KOPT-K1 (cell line): ENCODE measurements around the gene SPEM3.
A peak's percentile ranks its signal among the peaks of the same experiment; 100 is the strongest.

Experiments used
- H3K27ac ChIP-seq: fragments of 200-600 bp; sonication (generic); 2 replicates; pipeline ENCODE4 v1.5.1; 2016; ENCODE audit warnings: antibody characterized with exemption, mild to moderate bottlenecking, low read depth, low read length; ENCODE audit not compliant: poor library complexity, severe bottlenecking
- H3K36me3 ChIP-seq: fragments of 200-600 bp; sonication (generic); 2 replicates; pipeline ENCODE4 v1.5.1; 2017; ENCODE audit warnings: antibody characterized with exemption, mild to moderate bottlenecking, low read length, moderate library complexity; ENCODE audit not compliant: insufficient read depth
- H3K9me3 ChIP-seq: fragments of 200-600 bp; sonication (generic); 2 replicates; pipeline ENCODE4 v1.5.1; 2017; ENCODE audit warnings: antibody characterized with exemption, low read length, mild to moderate bottlenecking; ENCODE audit not compliant: insufficient read depth, poor library complexity, severe bottlenecking

Gene SPEM3

DNA sequence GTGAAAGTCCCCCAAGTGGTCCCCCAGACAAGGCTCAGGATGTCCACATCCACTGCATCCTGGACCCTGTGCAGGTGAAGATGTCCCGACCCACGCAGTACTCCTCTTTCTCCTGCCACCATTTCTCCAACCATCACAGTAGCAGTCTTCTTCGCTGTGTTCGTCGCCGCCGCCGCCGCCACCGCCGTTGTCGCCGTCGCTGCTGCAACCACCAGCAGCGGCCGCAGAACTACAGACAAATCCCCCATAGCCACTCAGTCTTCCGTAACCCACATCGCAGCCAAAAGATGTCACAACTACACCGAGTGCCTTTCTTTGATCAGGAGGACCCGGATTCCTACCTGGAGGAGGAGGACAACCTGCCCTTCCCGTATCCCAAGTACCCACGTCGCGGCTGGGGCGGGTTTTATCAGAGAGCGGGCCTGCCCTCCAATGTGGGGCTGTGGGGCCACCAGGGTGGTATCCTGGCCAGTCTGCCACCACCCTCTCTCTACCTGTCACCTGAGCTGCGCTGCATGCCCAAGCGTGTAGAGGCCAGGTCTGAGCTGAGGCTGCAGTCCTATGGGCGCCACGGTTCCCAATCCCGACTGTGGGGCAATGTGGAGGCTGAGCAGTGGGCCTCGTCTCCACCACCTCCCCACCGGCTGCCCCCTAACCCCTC, 2.3 kb upstream of the SPEM3 start:
- H3K27ac ChIP-seq, result no peak overlapping the region
- H3K9me3 ChIP-seq, result no peaks in the 10 kb centered on the region
- no peaks in the 10 kb centered on the region for H3K36me3 ChIP-seq

- Histone ChIP-seq H3K9me3 (no peaks in the 10 kb centered on the region), H3K36me3 (no peaks in the 10 kb centered on the region), H3K27ac (no peak overlapping the region)
These were observed 1.7 kb upstream of the SPEM3 start for GRCh38 chr17:7426896-7427489.

DNA sequence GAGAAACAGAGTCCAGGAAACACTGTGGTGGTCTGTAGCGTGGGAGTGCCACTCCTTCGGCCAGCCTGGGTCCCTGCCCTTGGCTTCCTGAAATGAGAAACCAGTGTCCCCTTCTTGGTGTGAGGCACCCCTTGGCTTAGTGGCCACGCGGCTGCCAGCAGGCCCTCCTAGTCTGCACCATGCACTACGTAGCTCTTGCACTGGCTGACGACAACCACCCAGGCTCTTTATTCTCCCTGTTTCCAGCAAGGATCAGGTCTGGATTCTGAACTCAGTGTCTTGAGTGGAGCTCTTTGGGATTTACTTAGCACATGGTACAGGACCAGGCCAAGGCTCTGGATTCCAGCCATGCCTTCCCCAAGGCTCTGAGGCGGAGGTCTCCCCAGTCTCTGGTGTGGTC, 1.1 kb upstream of the SPEM3 start:
- Histone ChIP-seq H3K36me3 (no peaks in the 10 kb centered on the region), H3K27ac (no peak overlapping the region), H3K9me3 (no peaks in the 10 kb centered on the region)

- no peaks in the 10 kb centered on the region for H3K36me3 ChIP-seq
- H3K27ac ChIP-seq, result no peak overlapping the region
- H3K9me3 ChIP-seq, result no peaks in the 10 kb centered on the region
These were observed 1.1 kb downstream of the SPEM3 start for GRCh38 chr17:7429722-7430121.

GRCh38 chr17:7431231-7431630, 2.6 kb downstream of the SPEM3 start:
- no peaks in the 10 kb centered on the region for H3K36me3 ChIP-seq
- no peaks in the 10 kb centered on the region for H3K9me3 ChIP-seq
- no peak overlapping the region for H3K27ac ChIP-seq

DNA sequence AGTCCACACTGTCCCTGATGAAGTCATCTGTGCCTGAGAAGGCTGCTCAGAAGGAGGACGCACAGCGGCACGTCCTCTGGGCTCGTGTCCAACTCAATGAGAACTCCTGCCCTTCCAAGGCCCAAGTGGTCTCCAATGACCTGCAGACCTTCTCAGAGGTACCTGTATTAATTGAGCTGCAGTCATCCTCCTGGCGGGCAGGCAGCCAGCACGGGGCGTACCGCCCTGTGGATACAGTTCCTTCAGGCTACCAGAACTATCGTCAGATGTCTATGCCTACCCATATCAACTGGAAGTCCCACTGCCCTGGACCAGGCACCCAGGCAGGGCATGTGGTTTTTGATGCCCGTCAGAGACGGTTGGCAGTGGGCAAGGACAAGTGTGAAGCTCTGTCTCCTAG, 3.6 kb downstream of the SPEM3 start:
- no peaks in the 10 kb centered on the region for H3K36me3 ChIP-seq
- no peak overlapping the region for H3K27ac ChIP-seq
- no peaks in the 10 kb centered on the region for H3K9me3 ChIP-seq

GRCh38 chr17:7435676-7436555, 7.3 kb downstream of the SPEM3 start:
- peak overlapping the region; percentile 66 for H3K27ac ChIP-seq

DNA sequence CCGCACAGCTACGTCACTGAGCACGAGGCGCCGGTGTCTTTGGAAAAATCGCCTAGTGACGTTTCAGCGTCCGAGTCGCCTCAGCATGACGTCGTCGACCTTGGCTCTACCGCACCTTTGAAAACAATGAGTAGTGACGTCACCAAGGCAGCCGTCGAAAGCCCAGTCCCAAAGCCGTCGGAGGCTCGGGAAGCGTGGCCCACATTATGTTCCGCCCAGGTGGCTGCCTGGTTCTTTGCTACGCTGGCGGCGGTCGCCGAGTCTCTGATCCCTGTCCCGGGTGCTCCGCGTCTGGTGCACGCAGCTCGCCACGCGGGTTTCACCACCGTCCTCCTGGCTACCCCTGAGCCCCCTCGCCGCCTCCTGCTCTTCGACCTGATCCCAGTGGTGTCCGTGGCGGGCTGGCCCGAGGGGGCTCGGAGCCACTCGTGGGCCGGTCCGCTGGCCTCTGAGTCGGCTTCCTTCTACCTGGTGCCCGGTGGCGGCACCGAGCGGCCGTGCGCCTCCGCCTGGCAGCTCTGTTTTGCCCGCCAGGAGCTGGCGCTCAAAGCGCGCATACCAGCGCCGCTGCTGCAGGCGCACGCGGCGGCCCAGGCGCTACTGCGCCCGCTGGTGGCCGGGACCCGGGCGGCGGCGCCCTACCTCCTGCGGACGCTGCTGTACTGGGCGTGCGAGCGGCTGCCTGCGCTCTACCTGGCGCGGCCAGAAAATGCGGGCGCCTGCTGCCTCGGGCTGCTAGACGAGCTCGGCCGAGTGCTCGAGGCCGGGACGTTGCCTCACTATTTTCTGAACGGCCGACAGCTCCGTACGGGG, 8.1 kb downstream of the SPEM3 start:
- H3K27ac ChIP-seq, result peak overlapping the region; percentile 66
- no peaks in the 10 kb centered on the region for H3K9me3 ChIP-seq
- no peaks in the 10 kb centered on the region for H3K36me3 ChIP-seq

More at GRCh38 chr17:7435676-7436555, 7.3 kb downstream of the SPEM3 start:
- no peaks in the 10 kb centered on the region for H3K36me3 ChIP-seq
- H3K9me3 ChIP-seq, result no peaks in the 10 kb centered on the region

GRCh38 chr17:7437369-7437863, 8.8 kb downstream of the SPEM3 start:
- H3K36me3 ChIP-seq, result no peaks in the 10 kb centered on the region
- no peak overlapping the region for H3K27ac ChIP-seq
- no peaks in the 10 kb centered on the region for H3K9me3 ChIP-seq

DNA sequence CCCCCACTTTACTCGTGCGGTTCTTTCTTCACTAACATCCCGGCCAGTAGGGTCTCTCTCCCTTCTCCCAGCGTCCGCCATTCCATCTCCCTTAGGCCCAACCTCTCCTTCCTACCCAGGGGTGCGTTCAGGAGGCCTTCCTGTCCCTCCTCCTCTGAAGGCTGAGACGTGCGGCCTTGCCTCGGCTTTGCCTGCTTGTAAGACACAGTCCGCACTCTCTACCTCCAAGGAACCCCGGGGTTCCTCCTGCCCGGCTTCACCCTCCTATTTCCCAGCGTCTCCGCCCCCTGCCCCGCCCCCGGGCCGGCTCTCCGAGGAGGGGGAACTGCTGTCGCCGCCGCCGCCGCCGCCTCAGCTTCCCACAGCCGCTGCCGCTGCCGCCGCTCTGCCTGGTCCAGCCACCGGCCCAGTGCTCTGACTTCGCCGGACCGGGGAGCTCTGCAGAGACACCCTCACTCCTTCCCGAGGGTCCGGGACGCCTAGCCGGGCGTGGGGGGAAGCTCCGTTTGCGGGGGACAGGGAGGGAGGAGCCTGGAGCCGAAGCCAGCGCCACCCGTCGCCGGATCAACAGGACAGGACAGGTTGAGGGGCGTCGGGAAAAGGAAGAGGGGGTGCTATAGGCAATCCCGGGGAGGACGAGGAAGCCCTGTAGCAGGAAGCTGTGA, 9.4 kb downstream of the SPEM3 start:
- Histone ChIP-seq H3K36me3 (no peaks in the 10 kb centered on the region), H3K9me3 (no peaks in the 10 kb centered on the region), H3K27ac (no peak overlapping the region)

DNA sequence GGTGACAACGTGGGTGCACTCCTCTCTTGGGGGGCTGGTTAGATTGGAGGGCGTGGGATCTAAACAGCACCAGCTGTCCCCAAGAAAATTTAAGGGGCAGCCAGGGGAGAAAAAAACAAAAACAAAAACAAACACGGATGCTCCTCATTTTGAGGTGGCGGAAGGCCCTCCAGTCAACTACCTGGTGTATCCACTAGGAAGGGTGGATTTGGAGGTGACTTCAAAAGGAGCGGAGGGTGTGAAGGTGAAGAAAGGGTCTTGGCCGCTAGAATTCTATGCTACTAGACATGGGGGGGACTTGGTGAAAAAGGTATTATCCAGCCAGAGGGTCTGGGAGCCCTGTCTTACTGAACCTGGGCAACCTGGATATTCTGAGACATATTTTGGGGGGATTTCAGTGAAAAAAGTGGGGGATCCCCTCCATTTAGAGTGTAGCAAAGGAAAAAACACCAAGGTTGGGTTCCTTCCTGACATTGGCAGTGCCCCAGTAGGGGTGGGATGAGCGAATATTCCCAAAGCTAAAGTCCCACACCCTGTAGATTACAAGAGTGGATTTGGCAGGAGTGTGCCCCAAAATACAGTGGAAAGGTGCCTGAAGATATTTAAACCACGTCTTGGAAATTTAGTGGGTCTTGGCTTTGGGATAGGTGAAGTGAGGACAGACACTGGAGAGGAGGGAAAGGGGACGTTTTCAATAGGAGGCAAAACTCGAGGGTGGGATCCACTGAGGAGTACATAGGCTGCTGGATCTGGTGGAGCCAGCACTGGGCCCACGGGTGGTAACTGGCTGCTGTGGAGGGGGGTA, 10.2 kb downstream of the SPEM3 start:
- Histone ChIP-seq H3K9me3 (no peaks in the 10 kb centered on the region), H3K36me3 (no peaks in the 10 kb centered on the region), H3K27ac (no peak overlapping the region)

GRCh38 chr17:7439462-7440112, 10.9 kb downstream of the SPEM3 start, which contains the start of gene FGF11:
FGF11 (plus strand) TSS chr17:7439512; CDS start chr17:7439621, 109 bp downstream.
- no peak within 1 kb of the TSS for H3K27ac ChIP-seq
- H3K36me3 ChIP-seq, result no peaks in the 10 kb centered on the region

DNA sequence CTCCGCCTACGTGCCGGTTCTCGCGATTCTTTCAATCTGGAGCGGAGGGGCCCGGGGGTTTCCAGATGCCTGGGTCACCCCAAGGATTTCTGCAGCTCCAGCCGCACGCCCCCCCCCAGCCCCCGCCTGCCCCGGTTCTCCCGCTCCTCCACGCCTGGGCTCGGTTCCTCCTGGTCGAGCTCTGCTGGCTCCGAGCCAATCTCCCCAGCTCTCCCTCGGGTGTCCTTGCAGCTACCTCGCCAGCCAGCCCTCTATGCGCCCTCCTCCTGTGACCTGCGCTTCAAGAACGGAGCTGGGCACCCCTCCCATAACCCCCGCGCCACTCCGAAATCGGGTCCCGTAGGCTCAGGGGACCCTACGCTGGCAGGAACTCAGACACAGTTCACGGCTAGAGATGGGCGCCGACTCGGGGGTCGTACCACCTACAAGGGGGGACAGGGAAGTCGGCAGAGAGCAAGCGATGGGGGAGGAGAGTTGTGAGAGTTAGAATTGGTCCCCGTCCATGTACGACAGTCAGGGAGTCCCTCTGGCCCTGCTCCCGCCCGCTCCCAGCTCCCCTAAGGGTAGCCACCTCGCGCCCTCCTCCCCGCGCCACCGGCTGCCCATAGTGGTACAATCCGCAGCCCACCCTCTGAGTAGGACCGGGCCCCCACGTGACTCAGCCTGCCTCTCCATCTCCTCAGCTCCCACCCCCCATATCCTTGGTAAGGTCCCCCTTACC, 11.6 kb downstream of the SPEM3 start:
- Histone ChIP-seq H3K9me3 (no peaks in the 10 kb centered on the region), H3K36me3 (no peaks in the 10 kb centered on the region), H3K27ac (no peak overlapping the region)

More at GRCh38 chr17:7439462-7440112, 10.9 kb downstream of the SPEM3 start, which contains the start of gene FGF11:
- H3K9me3 ChIP-seq, result no peaks in the 10 kb centered on the region
